ENCODE results near the gene OLFML1.

DNA sequence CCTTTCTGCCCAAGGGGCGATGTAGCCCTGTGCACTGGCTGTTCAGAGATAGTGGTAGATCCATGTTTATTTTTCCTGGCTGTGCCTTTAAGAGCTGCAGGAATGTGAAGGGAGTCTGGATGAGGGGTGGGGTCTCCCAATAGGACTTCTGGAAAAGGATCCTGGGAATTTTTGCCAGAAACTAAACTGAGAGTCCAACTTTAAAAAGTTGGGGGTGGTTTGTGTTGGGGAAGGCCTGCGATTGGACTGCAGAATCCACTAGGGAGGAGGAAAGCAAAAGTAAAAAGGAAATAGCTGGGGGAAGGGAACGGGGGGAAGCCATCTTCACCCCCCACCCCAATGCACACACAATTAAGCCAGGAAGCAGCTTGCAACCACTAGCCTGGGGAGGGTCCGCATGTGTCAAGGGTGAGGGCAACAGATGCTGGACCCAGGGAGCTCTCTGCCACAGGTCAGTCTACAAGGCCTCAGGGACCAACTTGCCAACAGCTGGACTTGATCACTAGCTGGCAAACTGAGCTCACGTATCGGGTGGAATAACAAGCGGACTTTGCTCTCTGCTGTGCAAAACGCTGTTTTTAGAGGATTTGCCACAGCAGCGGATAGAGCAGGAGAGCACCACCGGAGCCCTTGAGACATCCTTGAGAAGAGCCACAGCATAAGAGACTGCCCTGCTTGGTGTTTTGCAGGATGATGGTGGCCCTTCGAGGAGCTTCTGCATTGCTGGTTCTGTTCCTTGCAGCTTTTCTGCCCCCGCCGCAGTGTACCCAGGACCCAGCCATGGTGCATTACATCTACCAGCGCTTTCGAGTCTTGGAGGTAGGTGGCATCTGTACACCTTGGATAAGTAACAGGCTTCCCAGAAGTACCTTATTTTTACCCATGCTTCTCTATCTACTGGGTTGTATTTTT lies at the start of gene OLFML1:
- no peak for TF ChIP-seq BHLHE40 (IDR thresholded peaks at IDR 0.05; ENCODE audit: low read depth, low read length)
- TF ChIP-seq, protein P1, sequence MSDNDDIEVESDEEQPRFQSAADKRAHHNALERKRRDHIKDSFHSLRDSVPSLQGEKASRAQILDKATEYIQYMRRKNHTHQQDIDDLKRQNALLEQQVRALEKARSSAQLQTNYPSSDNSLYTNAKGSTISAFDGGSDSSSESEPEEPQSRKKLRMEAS (IDR thresholded peaks at IDR 0.05): no peak
- TF ChIP-seq, protein P2, sequence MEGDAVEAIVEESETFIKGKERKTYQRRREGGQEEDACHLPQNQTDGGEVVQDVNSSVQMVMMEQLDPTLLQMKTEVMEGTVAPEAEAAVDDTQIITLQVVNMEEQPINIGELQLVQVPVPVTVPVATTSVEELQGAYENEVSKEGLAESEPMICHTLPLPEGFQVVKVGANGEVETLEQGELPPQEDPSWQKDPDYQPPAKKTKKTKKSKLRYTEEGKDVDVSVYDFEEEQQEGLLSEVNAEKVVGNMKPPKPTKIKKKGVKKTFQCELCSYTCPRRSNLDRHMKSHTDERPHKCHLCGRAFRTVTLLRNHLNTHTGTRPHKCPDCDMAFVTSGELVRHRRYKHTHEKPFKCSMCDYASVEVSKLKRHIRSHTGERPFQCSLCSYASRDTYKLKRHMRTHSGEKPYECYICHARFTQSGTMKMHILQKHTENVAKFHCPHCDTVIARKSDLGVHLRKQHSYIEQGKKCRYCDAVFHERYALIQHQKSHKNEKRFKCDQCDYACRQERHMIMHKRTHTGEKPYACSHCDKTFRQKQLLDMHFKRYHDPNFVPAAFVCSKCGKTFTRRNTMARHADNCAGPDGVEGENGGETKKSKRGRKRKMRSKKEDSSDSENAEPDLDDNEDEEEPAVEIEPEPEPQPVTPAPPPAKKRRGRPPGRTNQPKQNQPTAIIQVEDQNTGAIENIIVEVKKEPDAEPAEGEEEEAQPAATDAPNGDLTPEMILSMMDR (IDR thresholded peaks at IDR 0.05): no peak
